Panc1 (cell line): ENCODE results near the gene RGS9BP.

ENCODE experiments used
- CTCF ChIP-seq: fragments of 450-650 bp; IDR thresholded peaks from 2 replicates; pipeline ENCODE4 v1.5.1; 2017; ENCODE audit warnings: mild to moderate bottlenecking
- POLR2AphosphoS5 ChIP-seq: IDR thresholded peaks from 2 replicates; pipeline ENCODE4 v1.6.1; 2012; ENCODE audit warnings: mild to moderate bottlenecking, low read depth, low read length, moderate library complexity
- SIN3A ChIP-seq: IDR thresholded peaks from 2 replicates; pipeline ENCODE4 v1.6.1; 2012; ENCODE audit warnings: low read depth, mild to moderate bottlenecking, low read length, moderate library complexity, borderline replicate concordance; ENCODE audit not compliant: insufficient read depth
- TF ChIP-seq, protein P1 (sequence below), 2 experiments: IDR thresholded peaks; 2 replicates each; pipeline ENCODE4 v1.6.1; 2011 to 2012; ENCODE audit warnings: low read depth in 2 of 2, control low read depth in 1 of 2, low read length in 1 of 2, mild to moderate bottlenecking in 1 of 2, moderate library complexity in 1 of 2; ENCODE audit not compliant: insufficient read depth in 1 of 2

- TF ChIP-seq CTCF (no peak), POLR2AphosphoS5 (no peak), SIN3A (0 out of 2 replicates have a peak, but pooled peaks have one; percentile 55)
- TF ChIP-seq, protein P1, sequence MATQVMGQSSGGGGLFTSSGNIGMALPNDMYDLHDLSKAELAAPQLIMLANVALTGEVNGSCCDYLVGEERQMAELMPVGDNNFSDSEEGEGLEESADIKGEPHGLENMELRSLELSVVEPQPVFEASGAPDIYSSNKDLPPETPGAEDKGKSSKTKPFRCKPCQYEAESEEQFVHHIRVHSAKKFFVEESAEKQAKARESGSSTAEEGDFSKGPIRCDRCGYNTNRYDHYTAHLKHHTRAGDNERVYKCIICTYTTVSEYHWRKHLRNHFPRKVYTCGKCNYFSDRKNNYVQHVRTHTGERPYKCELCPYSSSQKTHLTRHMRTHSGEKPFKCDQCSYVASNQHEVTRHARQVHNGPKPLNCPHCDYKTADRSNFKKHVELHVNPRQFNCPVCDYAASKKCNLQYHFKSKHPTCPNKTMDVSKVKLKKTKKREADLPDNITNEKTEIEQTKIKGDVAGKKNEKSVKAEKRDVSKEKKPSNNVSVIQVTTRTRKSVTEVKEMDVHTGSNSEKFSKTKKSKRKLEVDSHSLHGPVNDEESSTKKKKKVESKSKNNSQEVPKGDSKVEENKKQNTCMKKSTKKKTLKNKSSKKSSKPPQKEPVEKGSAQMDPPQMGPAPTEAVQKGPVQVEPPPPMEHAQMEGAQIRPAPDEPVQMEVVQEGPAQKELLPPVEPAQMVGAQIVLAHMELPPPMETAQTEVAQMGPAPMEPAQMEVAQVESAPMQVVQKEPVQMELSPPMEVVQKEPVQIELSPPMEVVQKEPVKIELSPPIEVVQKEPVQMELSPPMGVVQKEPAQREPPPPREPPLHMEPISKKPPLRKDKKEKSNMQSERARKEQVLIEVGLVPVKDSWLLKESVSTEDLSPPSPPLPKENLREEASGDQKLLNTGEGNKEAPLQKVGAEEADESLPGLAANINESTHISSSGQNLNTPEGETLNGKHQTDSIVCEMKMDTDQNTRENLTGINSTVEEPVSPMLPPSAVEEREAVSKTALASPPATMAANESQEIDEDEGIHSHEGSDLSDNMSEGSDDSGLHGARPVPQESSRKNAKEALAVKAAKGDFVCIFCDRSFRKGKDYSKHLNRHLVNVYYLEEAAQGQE (IDR thresholded peaks at IDR 0.05; ENCODE audit: insufficient read depth in 1 of 2, low read depth in 2 of 2, low read length in 1 of 2) = no peak
Observed at GRCh38 chr19:32691952-32692726, 16.5 kb downstream of the RGS9BP start.
